A673 (cell line): Measurements from ENCODE around the gene ZNF780B.

Experiments
- CTCF ChIP-seq: fragments of 300-800, 200-600 bp; sonication (generic); conservative IDR thresholded peaks from 2 replicates; pipeline ENCODE4 v1.5.1; 2017; ENCODE audit warnings: low read depth, mild to moderate bottlenecking, antibody characterized with exemption, low read length, moderate library complexity, mixed read lengths
- EZH2 ChIP-seq: fragments of 200-600 bp; sonication (generic); IDR thresholded peaks from 2 replicates; pipeline ENCODE4 v1.6.1; 2017; ENCODE audit warnings: borderline replicate concordance, low read depth, mild to moderate bottlenecking, mixed read lengths, antibody characterized with exemption, low read length; ENCODE audit not compliant: poor library complexity, severe bottlenecking

GRCh38 chr19:40059624-40060023, 3.6 kb upstream of the ZNF780B start:
- TF ChIP-seq CTCF (no peak), EZH2 (no peak)
